Tibial artery (tissue), 4 donors: ENCODE results near the gene PLA2R1.
A peak's percentile ranks its signal among the peaks of the same experiment; 100 is the strongest.

Source experiments
- DNase-seq, 2 donors: peaks; one replicate each; pipeline ENCODE4 v3.0.0-alpha.2; 2019
- H3K27ac ChIP-seq, 2 donors: fragments of 200-600 bp; sonication (generic) in 1 of 2; 1 replicate in 1 of 2; 2 replicates in 1 of 2; pipeline ENCODE4 v1.5.1; 2018 to 2019; ENCODE audit warnings: mild to moderate bottlenecking in 1 of 2
- H3K27me3 ChIP-seq, 2 donors: fragments of 200-600 bp; sonication (generic) in 1 of 2; one replicate each; pipeline versions ENCODE4 v1.5.1 to v1.6.0; 2016 to 2019
- H3K36me3 ChIP-seq, 3 donors: fragments of 200-600 bp; sonication (generic) in 2 of 3; one replicate each; pipeline ENCODE4 v1.5.1; 2016 to 2019; ENCODE audit warnings: mild to moderate bottlenecking in 2 of 3
- H3K4me1 ChIP-seq, 4 donors: fragments of 200-600 bp; sonication (generic) in 2 of 4; 1 replicate in 3 of 4; 2 replicates in 1 of 4; pipeline ENCODE4 v1.5.1; 2016 to 2019
- H3K4me3 ChIP-seq, 2 donors: fragments of 200-600 bp; sonication (generic) in 1 of 2; 1 replicate in 1 of 2; 2 replicates in 1 of 2; pipeline ENCODE4 v1.5.1; 2018 to 2019; ENCODE audit warnings: mild to moderate bottlenecking in 2 of 2
- H3K9me3 ChIP-seq, 3 donors: fragments of 200-600 bp; sonication (generic) in 1 of 3; one replicate each; pipeline ENCODE4 v1.5.1; 2016 to 2019
- intact Hi-C: fragments of 100-400 bp; cut with DNase I; formaldehyde crosslinking; loops from one replicate; pipeline ENCODE4 v1.15.0; 2023; ENCODE audit warnings: low total_unique reads
- TF ChIP-seq, protein P1 (sequence below), 2 experiments: fragments of 200-600 bp in 1 of 2; fragments of 450-650 bp in 1 of 2; IDR thresholded peaks; one replicate each; pipeline ENCODE4 v1.5.1; 2017 to 2019; ENCODE audit warnings: antibody characterized with exemption in 2 of 2, mild to moderate bottlenecking in 1 of 2, moderate library complexity in 1 of 2

PLA2R1 gene

DNA sequence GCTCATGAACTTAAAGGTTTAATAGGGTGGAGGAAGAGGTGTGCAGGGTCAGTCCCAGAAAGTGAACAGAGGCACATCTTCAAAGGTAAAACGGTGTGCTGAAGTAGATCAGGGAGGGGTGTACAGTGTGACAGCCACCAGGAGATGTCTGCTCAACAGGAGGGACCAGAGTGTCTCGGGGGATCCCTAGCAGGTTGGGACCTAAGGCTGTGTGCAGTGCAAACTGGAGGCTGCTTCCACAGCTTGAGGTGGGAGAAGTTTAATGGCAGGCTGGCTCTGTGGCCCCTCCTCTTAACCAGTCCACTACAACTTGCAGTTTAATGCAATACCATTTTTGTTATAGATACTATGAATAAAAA lies 33.2 kb downstream of the PLA2R1 start:
- TF ChIP-seq, protein P1, sequence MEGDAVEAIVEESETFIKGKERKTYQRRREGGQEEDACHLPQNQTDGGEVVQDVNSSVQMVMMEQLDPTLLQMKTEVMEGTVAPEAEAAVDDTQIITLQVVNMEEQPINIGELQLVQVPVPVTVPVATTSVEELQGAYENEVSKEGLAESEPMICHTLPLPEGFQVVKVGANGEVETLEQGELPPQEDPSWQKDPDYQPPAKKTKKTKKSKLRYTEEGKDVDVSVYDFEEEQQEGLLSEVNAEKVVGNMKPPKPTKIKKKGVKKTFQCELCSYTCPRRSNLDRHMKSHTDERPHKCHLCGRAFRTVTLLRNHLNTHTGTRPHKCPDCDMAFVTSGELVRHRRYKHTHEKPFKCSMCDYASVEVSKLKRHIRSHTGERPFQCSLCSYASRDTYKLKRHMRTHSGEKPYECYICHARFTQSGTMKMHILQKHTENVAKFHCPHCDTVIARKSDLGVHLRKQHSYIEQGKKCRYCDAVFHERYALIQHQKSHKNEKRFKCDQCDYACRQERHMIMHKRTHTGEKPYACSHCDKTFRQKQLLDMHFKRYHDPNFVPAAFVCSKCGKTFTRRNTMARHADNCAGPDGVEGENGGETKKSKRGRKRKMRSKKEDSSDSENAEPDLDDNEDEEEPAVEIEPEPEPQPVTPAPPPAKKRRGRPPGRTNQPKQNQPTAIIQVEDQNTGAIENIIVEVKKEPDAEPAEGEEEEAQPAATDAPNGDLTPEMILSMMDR (IDR thresholded peaks at IDR 0.05): no peak
- H3K36me3 ChIP-seq: peaks cover 0 to 14% (median 0%) of the 10 kb centered on the region in 3 donors
- H3K27me3 ChIP-seq: no peaks in the 10 kb centered on the region
- intact Hi-C loops: no loop called here
- H3K4me1 ChIP-seq: peaks cover 0 to 53% (median 18%) of the 10 kb centered on the region in 4 donors
- peak overlapping the region; percentile 32 to 57 for H3K27ac ChIP-seq
- no peak for DNase-seq
- H3K9me3 ChIP-seq: no peaks in the 10 kb centered on the region
- no peak overlapping the region for H3K4me3 ChIP-seq

DNA sequence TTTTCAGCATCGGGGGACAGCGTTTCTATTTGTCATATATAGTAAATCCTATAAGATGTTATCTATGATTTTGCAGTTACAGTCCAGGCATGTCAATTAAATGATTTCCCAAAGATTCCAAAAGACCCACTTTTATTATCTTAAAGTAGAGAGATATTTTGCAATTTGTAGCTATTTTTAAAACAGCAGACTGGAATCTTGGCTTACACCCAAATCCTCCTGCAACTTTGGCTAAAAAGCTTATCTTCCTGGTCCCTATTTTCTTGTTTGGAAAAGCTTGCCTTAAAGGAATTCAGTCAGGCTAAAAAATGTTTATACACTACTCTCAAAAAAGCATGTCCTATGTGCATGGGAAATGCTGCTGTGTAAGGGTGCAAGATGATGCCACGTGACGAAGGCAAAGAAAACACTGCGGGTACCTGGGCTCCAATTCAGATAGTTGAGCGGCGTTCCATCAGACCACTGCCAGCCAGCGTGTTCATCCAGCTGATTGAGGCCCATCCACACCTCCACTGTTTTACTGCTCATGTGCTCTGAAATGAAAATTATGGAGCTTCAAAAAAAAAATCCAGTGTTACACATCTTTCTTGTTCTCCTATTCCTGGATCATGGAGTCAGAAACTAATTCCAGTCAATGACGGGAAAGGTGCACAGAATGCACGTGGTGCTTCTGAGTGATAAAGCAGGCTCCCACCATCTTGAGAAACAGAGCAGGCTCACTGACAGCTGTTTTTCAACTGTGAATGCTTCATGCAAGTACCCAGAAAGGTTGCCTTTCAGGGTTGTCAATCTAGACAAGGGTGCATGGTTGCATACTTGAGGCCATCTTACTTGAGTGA lies 33.8 kb downstream of the PLA2R1 start:
- Histone ChIP-seq H3K36me3 (peaks cover 0 to 20% (median 3%) of the 10 kb centered on the region in 3 donors), H3K9me3 (no peaks in the 10 kb centered on the region), H3K27me3 (no peaks in the 10 kb centered on the region), H3K27ac (peak overlapping the region; percentile 32 to 57), H3K4me1 (peaks cover 0 to 47% (median 18%) of the 10 kb centered on the region in 4 donors), H3K4me3 (no peak overlapping the region)
- TF ChIP-seq, protein P1 (IDR thresholded peaks at IDR 0.05): no peak
- intact Hi-C loops: no loop called here
- no peak for DNase-seq

- TF ChIP-seq, protein P1 (IDR thresholded peaks at IDR 0.05): no peak
- Histone ChIP-seq H3K4me1 (peaks cover 0 to 11% (median under 1%) of the 10 kb centered on the region in 4 donors), H3K27ac (no peak overlapping the region), H3K36me3 (peaks cover 38 to 69% (median 44%) of the 10 kb centered on the region in 3 donors), H3K27me3 (no peaks in the 10 kb centered on the region), H3K9me3 (no peaks in the 10 kb centered on the region), H3K4me3 (no peak overlapping the region)
- DNase-seq: no peak
- intact Hi-C loops: no loop called here
These were observed 40.3 kb downstream of the PLA2R1 start for GRCh38 chr2:160022162-160022561.

GRCh38 chr2:160019374-160020090 lies 42.9 kb downstream of the PLA2R1 start:
- intact Hi-C loops: no loop called here
- Histone ChIP-seq H3K27ac (no peak overlapping the region), H3K9me3 (no peaks in the 10 kb centered on the region), H3K36me3 (peaks cover 38 to 81% (median 54%) of the 10 kb centered on the region in 3 donors), H3K4me3 (no peak overlapping the region), H3K4me1 (peaks cover 0 to 4% (median 0%) of the 10 kb centered on the region in 4 donors), H3K27me3 (no peaks in the 10 kb centered on the region)
- TF ChIP-seq, protein P1 (IDR thresholded peaks at IDR 0.05): no peak
- DNase-seq: no peak

DNA sequence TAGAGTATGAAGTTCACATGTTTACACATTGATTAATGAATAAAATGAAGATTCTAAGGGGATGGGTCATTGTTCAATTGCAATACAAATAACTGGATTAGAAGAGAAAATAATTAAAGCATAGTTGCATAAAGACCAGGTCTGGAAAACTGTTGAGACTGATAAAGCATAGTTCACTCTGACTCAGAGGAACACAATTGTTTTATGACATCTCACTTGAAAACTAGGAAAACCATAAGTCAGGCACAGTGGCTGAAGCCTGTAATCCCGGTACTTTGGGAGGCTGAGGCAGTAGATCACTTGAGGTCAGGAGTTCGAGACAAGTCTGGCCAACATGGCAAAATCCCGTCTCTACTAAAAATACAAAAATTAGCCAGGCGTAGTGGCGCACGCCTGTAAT lies 46.7 kb downstream of the PLA2R1 start:
- Histone ChIP-seq H3K27ac (no peak overlapping the region), H3K4me3 (no peak overlapping the region), H3K27me3 (no peaks in the 10 kb centered on the region), H3K36me3 (peaks cover 42 to 67% (median 48%) of the 10 kb centered on the region in 3 donors), H3K9me3 (no peaks in the 10 kb centered on the region), H3K4me1 (peaks cover 0 to 13% (median 0%) of the 10 kb centered on the region in 4 donors)
- intact Hi-C loops: no loop called here
- DNase-seq: no peak
- TF ChIP-seq, protein P1 (IDR thresholded peaks at IDR 0.05): no peak
